Measurements from ENCODE around the gene ATL2.

DNA sequence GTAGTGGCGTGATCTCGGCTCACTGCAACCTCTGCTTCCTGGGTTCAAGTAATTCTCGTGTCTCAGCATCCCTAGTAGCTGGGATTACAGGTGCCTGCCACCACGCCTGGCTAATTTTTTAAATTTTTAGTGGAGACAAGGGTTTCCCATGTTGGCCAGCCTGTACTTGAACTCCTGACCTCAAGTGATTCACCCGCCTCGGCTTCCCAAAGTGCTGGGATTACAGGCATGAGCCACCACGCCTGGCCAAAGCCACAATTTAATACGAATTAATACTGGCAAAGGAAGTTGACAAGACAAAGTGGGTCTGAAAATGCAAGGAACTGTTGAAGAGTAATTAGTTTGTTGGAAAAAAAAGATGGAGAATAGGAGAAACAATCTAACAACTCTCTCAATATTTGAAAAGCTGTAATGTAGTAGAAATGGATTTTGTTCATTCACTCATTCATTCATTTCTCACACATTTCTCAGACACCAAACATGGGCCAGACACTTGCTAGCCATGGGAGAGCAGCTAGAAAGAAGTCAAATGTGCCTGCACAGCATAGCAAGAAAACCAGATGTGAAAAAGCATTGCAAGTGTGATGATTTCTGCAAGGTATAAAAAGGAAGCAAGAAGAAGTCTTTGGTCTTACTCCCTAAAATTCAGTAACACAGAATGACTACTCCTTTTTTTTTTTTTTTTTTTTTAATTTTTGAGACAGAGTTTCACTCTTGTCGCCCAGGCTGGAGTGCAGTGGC is 39.4 kb upstream of the ATL2 start:
- TF ChIP-seq POLR2A (IDR thresholded peaks at IDR 0.05; ENCODE audit: low read depth, low read length) (no peak), EZH2 (IDR thresholded peaks at IDR 0.05; ENCODE audit: borderline replicate concordance, low read depth, low read length, severe bottlenecking) (no peak), JUN (IDR thresholded peaks at IDR 0.05; ENCODE audit: borderline replicate concordance, insufficient read depth, insufficient read length, low read depth) (no peak)
- TF ChIP-seq, protein P1, sequence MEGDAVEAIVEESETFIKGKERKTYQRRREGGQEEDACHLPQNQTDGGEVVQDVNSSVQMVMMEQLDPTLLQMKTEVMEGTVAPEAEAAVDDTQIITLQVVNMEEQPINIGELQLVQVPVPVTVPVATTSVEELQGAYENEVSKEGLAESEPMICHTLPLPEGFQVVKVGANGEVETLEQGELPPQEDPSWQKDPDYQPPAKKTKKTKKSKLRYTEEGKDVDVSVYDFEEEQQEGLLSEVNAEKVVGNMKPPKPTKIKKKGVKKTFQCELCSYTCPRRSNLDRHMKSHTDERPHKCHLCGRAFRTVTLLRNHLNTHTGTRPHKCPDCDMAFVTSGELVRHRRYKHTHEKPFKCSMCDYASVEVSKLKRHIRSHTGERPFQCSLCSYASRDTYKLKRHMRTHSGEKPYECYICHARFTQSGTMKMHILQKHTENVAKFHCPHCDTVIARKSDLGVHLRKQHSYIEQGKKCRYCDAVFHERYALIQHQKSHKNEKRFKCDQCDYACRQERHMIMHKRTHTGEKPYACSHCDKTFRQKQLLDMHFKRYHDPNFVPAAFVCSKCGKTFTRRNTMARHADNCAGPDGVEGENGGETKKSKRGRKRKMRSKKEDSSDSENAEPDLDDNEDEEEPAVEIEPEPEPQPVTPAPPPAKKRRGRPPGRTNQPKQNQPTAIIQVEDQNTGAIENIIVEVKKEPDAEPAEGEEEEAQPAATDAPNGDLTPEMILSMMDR (IDR thresholded peaks at IDR 0.05; ENCODE audit: extremely low read depth in 1 of 2, insufficient read depth in 1 of 2, low read depth in 1 of 2, low read length in 2 of 2), result no peak
- TF ChIP-seq, protein P2, sequence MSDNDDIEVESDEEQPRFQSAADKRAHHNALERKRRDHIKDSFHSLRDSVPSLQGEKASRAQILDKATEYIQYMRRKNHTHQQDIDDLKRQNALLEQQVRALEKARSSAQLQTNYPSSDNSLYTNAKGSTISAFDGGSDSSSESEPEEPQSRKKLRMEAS (IDR thresholded peaks at IDR 0.05; ENCODE audit: insufficient read depth, insufficient read length), result no peak
